H1 (cell line): Measurements from ENCODE around the gene TXK. TPM values are rescaled to one million over a fixed set of nuclear protein-coding genes. Genes with fewer than 3 reads are reported as not detected.

Experiments
- CTCF ChIA-PET: fragments of 300-600 bp; sonication (Branson Sonifier 250); formaldehyde crosslinking; loops from one replicate; lab custom pipeline; 2021; ENCODE audit not compliant: partially characterized antibody; lab: Charles Lee
- POLR2A ChIA-PET: fragments of 300-600 bp; sonication (Branson Sonifier 250); formaldehyde crosslinking; loops from one replicate; lab custom pipeline; 2021; ENCODE audit warnings: inconsistent platforms; ENCODE audit not compliant: partially characterized antibody; lab: Charles Lee
- DNase-seq, 2 experiments: peaks; one replicate each; pipeline versions ENCODE4 v3.0.0 to v3.0.0-alpha.2; 2010 to 2022; ENCODE audit warnings: low spot score in 2 of 2, low read depth in 1 of 2, mixed read lengths in 1 of 2
- FAIRE-seq: peaks from 2 replicates; lab custom pipeline; 2011; peaks lifted over from hg19 to GRCh38; lab: Jason Lieb, UNC
- H2AFZ ChIP-seq: 2 replicates; pipeline ENCODE4 v1.8.1; 2012; ENCODE audit warnings: low read length, inconsistent platforms
- H2AK5ac ChIP-seq: 2 replicates; pipeline ENCODE4 v1.6.1; 2013; ENCODE audit warnings: low read depth, low read length
- H2BK120ac ChIP-seq: replicated peaks from 2 replicates; pipeline ENCODE3; 2013; ENCODE audit warnings: low read depth, low read length, inconsistent platforms
- H2BK12ac ChIP-seq: 2 replicates; pipeline ENCODE4 v1.6.1; 2013; ENCODE audit warnings: low read depth, low read length
- H2BK15ac ChIP-seq: 2 replicates; pipeline ENCODE4 v1.6.1; 2013; ENCODE audit warnings: low read length
- H2BK20ac ChIP-seq: 2 replicates; pipeline ENCODE4 v1.6.1; 2013; ENCODE audit warnings: low read length
- H2BK5ac ChIP-seq: 2 replicates; pipeline ENCODE4 v1.6.1; 2013; ENCODE audit warnings: low read depth, low read length
- H3K14ac ChIP-seq: 2 replicates; pipeline ENCODE4 v1.6.1; 2013; ENCODE audit warnings: inconsistent platforms; ENCODE audit not compliant: insufficient read length
- H3K18ac ChIP-seq: 2 replicates; pipeline ENCODE4 v1.6.1; 2013; ENCODE audit warnings: low read length; ENCODE audit errors: extremely low read depth
- H3K23ac ChIP-seq: 2 replicates; pipeline ENCODE4 v1.6.1; 2013; ENCODE audit warnings: inconsistent platforms; ENCODE audit not compliant: insufficient read length
- H3K23me2 ChIP-seq: 2 replicates; pipeline ENCODE4 v1.6.1; 2013; ENCODE audit warnings: low read depth, low read length
- H3K27ac ChIP-seq: 2 replicates; pipeline ENCODE4 v1.6.1; 2011; ENCODE audit warnings: low read depth, low read length, inconsistent platforms
- H3K27me3 ChIP-seq, 4 experiments: replicated peaks in 1 of 4; 1 replicate in 1 of 4; 2 replicates in 3 of 4; pipeline versions ENCODE4 v1.6.1 to v1.8.1; 2011 to 2013; ENCODE audit warnings: low read length in 3 of 4, mild to moderate bottlenecking in 3 of 4, inconsistent platforms in 2 of 4, mixed read lengths in 2 of 4, moderate library complexity in 1 of 4; ENCODE audit not compliant: control insufficient read depth in 3 of 4, insufficient read depth in 3 of 4; ENCODE audit errors: extremely low read depth in 1 of 4
- H3K36me3 ChIP-seq, 4 experiments: 2 replicates each; pipeline versions ENCODE4 v1.6.1 to v1.8.1; 2011 to 2013; ENCODE audit warnings: mild to moderate bottlenecking in 4 of 4, low read length in 3 of 4, moderate library complexity in 2 of 4, control low read depth in 1 of 4, inconsistent platforms in 1 of 4; ENCODE audit not compliant: insufficient read depth in 4 of 4, control insufficient read depth in 2 of 4
- H3K4ac ChIP-seq: replicated peaks from 2 replicates; pipeline ENCODE3; 2013; ENCODE audit warnings: low read length, low read depth, mixed read lengths, inconsistent platforms; ENCODE audit not compliant: insufficient read length
- H3K4me1 ChIP-seq, 4 experiments: replicated peaks in 1 of 4; 1 replicate in 1 of 4; 2 replicates in 3 of 4; pipeline versions ENCODE4 v1.6.1 to v1.8.1; 2011 to 2013; ENCODE audit warnings: low read length in 3 of 4, inconsistent platforms in 2 of 4, mixed read lengths in 1 of 4; ENCODE audit not compliant: insufficient read depth in 4 of 4, control insufficient read depth in 3 of 4
- H3K4me2 ChIP-seq, 2 experiments: 2 replicates each; pipeline versions ENCODE4 v1.6.1 to v1.8.1; 2011 to 2013; ENCODE audit warnings: low read depth in 2 of 2, low read length in 2 of 2, control low read depth in 1 of 2, inconsistent platforms in 1 of 2, mild to moderate bottlenecking in 1 of 2; ENCODE audit not compliant: insufficient read depth in 1 of 2
- H3K4me3 ChIP-seq, 4 experiments: fragments of 200-600, 300-600 bp in 1 of 4; sonication (generic), shearing (Covaris generic), sonication (Bioruptor Twin) in 1 of 4; 2 replicates each; pipeline versions ENCODE4 v1.5.1 to v1.8.1; 2011 to 2016; ENCODE audit warnings: low read length in 4 of 4, low read depth in 3 of 4, control low read depth in 2 of 4, inconsistent platforms in 2 of 4, mild to moderate bottlenecking in 2 of 4, mixed read lengths in 1 of 4, moderate library complexity in 1 of 4; ENCODE audit not compliant: insufficient read depth in 2 of 4; ENCODE audit errors: extremely low read depth in 1 of 4
- H3K56ac ChIP-seq: replicated peaks from 2 replicates; pipeline ENCODE3; 2013; ENCODE audit warnings: low read depth, mild to moderate bottlenecking, mixed read lengths, low read length, inconsistent platforms; ENCODE audit not compliant: insufficient read length
- H3K79me1 ChIP-seq: 2 replicates; pipeline ENCODE4 v1.6.1; 2013; ENCODE audit warnings: low read depth, low read length, control low read depth
- H3K79me2 ChIP-seq, 2 experiments: 2 replicates each; pipeline versions ENCODE4 v1.6.1 to v1.8.1; 2012 to 2013; ENCODE audit warnings: low read length in 2 of 2, mild to moderate bottlenecking in 2 of 2, inconsistent platforms in 1 of 2; ENCODE audit not compliant: insufficient read depth in 2 of 2, control insufficient read depth in 1 of 2
- H3K9ac ChIP-seq, 4 experiments: replicated peaks in 1 of 4; 1 replicate in 1 of 4; 2 replicates in 3 of 4; pipeline versions ENCODE4 v1.6.1 to v1.8.1; 2011 to 2013; ENCODE audit warnings: low read depth in 3 of 4, low read length in 3 of 4, control low read depth in 2 of 4, mild to moderate bottlenecking in 2 of 4, moderate library complexity in 2 of 4, inconsistent platforms in 1 of 4; ENCODE audit errors: extremely low read depth in 1 of 4
- H3K9me3 ChIP-seq, 2 experiments: 2 replicates each; pipeline versions ENCODE4 v1.6.1 to v1.8.1; 2012 to 2013; ENCODE audit warnings: mild to moderate bottlenecking in 2 of 2, moderate library complexity in 2 of 2, control low read depth in 1 of 2, inconsistent platforms in 1 of 2, low read depth in 1 of 2, low read length in 1 of 2, mixed read lengths in 1 of 2; ENCODE audit not compliant: insufficient read depth in 2 of 2
- H4K20me1 ChIP-seq, 2 experiments: replicated peaks in 1 of 2; 2 replicates each; pipeline versions ENCODE3 to v1.8.1; 2011 to 2013; ENCODE audit warnings: inconsistent platforms in 2 of 2, low read length in 2 of 2, mild to moderate bottlenecking in 1 of 2; ENCODE audit not compliant: insufficient read depth in 2 of 2, control insufficient read depth in 1 of 2
- H4K5ac ChIP-seq: 2 replicates; pipeline ENCODE4 v1.6.1; 2013; ENCODE audit warnings: low read length, low read depth, mixed read lengths, inconsistent platforms; ENCODE audit not compliant: insufficient read length
- H4K8ac ChIP-seq: 2 replicates; pipeline ENCODE4 v1.8.0; 2013; ENCODE audit warnings: mild to moderate bottlenecking, moderate library complexity, low read length, inconsistent platforms; ENCODE audit not compliant: insufficient read depth; ENCODE audit errors: extremely low read depth
- H4K91ac ChIP-seq: replicated peaks from 2 replicates; pipeline ENCODE3; 2013; ENCODE audit warnings: low read length, mixed read lengths, inconsistent platforms; ENCODE audit not compliant: insufficient read length
- ATF3 ChIP-seq: IDR thresholded peaks from 2 replicates; pipeline ENCODE4 v1.6.1; 2011; ENCODE audit warnings: low read depth, mild to moderate bottlenecking, low read length; ENCODE audit not compliant: insufficient read depth
- CHD1 ChIP-seq: IDR thresholded peaks from 2 replicates; pipeline ENCODE4 v1.6.1; 2012; ENCODE audit warnings: low read depth, low read length, improper control_type of control experiment
- HDAC2 ChIP-seq, 2 experiments: fragments of 300-600 bp in 1 of 2; sonication (generic) in 1 of 2; IDR thresholded peaks; 2 replicates each; pipeline ENCODE4 v1.6.1; 2011 to 2012; ENCODE audit warnings: low read depth in 2 of 2, low read length in 2 of 2, mild to moderate bottlenecking in 2 of 2, moderate library complexity in 2 of 2, borderline replicate concordance in 1 of 2, inconsistent platforms in 1 of 2
- MAX ChIP-seq: IDR thresholded peaks from 2 replicates; pipeline ENCODE4 v1.6.1; 2012; ENCODE audit warnings: inconsistent platforms
- SAP30 ChIP-seq: fragments of 300-600 bp; sonication (generic); IDR thresholded peaks from 2 replicates; pipeline ENCODE4 v1.7.1; 2012; ENCODE audit warnings: low read length, moderate library complexity, mild to moderate bottlenecking, inconsistent platforms; ENCODE audit not compliant: insufficient read depth, insufficient replicate concordance
- TEAD4 ChIP-seq: IDR thresholded peaks from 2 replicates; pipeline ENCODE4 v1.6.1; 2012; ENCODE audit warnings: low read depth, low read length, inconsistent platforms, mixed read lengths
- ZNF274 ChIP-seq: IDR thresholded peaks from 2 replicates; pipeline ENCODE4 v1.7.0; 2012; ENCODE audit warnings: low read length, borderline replicate concordance; ENCODE audit errors: extremely low read depth
- WGBS, 2 experiments: shearing (Covaris generic) in 1 of 2; methylation state at CpG; one replicate each; pipeline versions ENCODE4 v1.1.6 to v1.1.7; 2013 to 2015; ENCODE audit warnings: low lambda C conversion rate in 2 of 2, mixed read lengths in 2 of 2, inconsistent platforms in 1 of 2, low coverage in 1 of 2, missing lambda C conversion rate in 1 of 2; ENCODE audit not compliant: insufficient replicate concordance in 2 of 2, insufficient coverage in 1 of 2, insufficient read length in 1 of 2; ENCODE audit errors: extremely low coverage in 1 of 2, missing lambda C conversion rate in 1 of 2; 5-methylcytosine and 5-hydroxymethylcytosine counted together
- polyA plus RNA-seq, 7 experiments: library from polyadenylated mRNA; depleted of rRNA in 3 of 7; stranded (reverse) in 5 of 7; unstranded in 2 of 7; fragments of >200 nt in 5 of 7; fragments of 200-250 nt in 2 of 7; gene quantifications; 1 replicate in 5 of 7; 2 replicates in 1 of 7; 4 replicates in 1 of 7; pipeline versions ENCODE4 v1.2.1 to v1.2.3, GENCODE V29; 2011 to 2013; ENCODE audit warnings: missing spikeins in 2 of 7, mixed read lengths in 2 of 7
- total RNA-seq: library from RNA; stranded (reverse); fragmentation: NEBNext Ultra II Directional; extraction: Animal tissue kit (Norgen Biotek cat#: 25700); gene quantifications from 2 replicates; pipeline ENCODE4 v1.2.1, GENCODE V29; 2021

Gene TXK
- total and polyA plus RNA-seq, 2 of the 8 experiments (the other 6 are each of a cell fraction or from before 2014, with no cell fraction given): not detected

- TF ChIP-seq CHD1 (no peak), ATF3 (no peak), HDAC2 (IDR thresholded peaks at IDR 0.05; ENCODE audit: borderline replicate concordance in 1 of 2, low read depth in 2 of 2, low read length in 2 of 2) (no peak), TEAD4 (no peak), SAP30 (no peak), ZNF274 (no peak), MAX (no peak)
- Histone ChIP-seq H4K20me1 (no peaks in the 10 kb centered on the region), H3K27me3 (peaks cover 0 to 10% (median 5%) of the 10 kb centered on the region in 4 experiments; a peak in 5 of 7 replicates), H4K5ac (no peak overlapping the region), H3K23ac (no peak overlapping the region), H3K4me2 (no peak overlapping the region), H3K56ac (peak overlapping the region; percentile 70), H4K8ac (no peak overlapping the region), H2BK20ac (no peak overlapping the region), H2AK5ac (no peak overlapping the region), H2BK12ac (no peak overlapping the region), H3K14ac (no peak overlapping the region), H3K79me2 (no peaks in the 10 kb centered on the region), H3K27ac (no peak overlapping the region), H2AFZ (no peak overlapping the region), H3K36me3 (no peaks in the 10 kb centered on the region; a peak in 1 of 8 replicates), H3K4ac (no peak overlapping the region), H3K18ac (no peak overlapping the region), H3K23me2 (peaks cover 5% of the 10 kb centered on the region; the same call in 1 of the 2 replicates), H2BK15ac (no peak overlapping the region), H4K91ac (no peak overlapping the region), H2BK5ac (no peak overlapping the region), H3K79me1 (no peaks in the 10 kb centered on the region), H3K9ac (no peak overlapping the region), H3K4me3 (no peak overlapping the region), H3K9me3 (no peaks in the 10 kb centered on the region), H2BK120ac (no peak overlapping the region), H3K4me1 (0 out of 7 replicates have a peak, but pooled peaks cover 0 to 2% (median 0%) of the 10 kb centered on the region in 4 experiments)
- DNase-seq (no peak), FAIRE-seq (no peak)
- 94 to 100% methylated on average over 1 to 3 of the region's 3 CpGs for WGBS, 2 experiments
- ChIA-PET CTCF (interaction anchor here (4.8 kb wide), 1 partner anchor 12 kb away, joined by 32 read pairs; no protein-coding TSS in a partner anchor), POLR2A (no interaction called here)
Measured at GRCh38 chr4:48022192-48022799, 111.8 kb downstream of the TXK start.
